ENCODE measurements around the gene CREB3L4.

The CREB3L4 gene

GRCh38 chr1:153984123-153984894, 16.6 kb downstream of the CREB3L4 start:
- POLR2A ChIA-PET, result interaction anchor here (0.7 kb wide), 1 partner anchor 192 kb away, joined by 3 read pairs; no protein-coding TSS in a partner anchor
- no peak for DNase-seq (ENCODE audit: low read depth, low spot score)
- CTCF ChIA-PET, result interaction anchor here (1.0 to 6.3 kb wide), 6 partner anchors 8 to 235 kb away, joined by 3 to 88 read pairs (median 16); partner anchors contain the start of genes DENND4B and JTB
- H3K4me3 ChIP-seq (ENCODE audit: low read depth, low read length), result peak overlapping the region; percentile 93
- TF ChIP-seq CTCF (IDR thresholded peaks at IDR 0.05; ENCODE audit: insufficient read depth, low read length, missing control alignments), result no peak

- POLR2A ChIA-PET, result interaction anchor here (0.7 to 1.6 kb wide), 7 partner anchors 8 to 202 kb away, joined by 3 to 5 read pairs (median 4); partner anchors contain the start of genes CREB3L4, DENND4B, GATAD2B and JTB
- peak overlapping the region; percentile 93 for H3K4me3 ChIP-seq (ENCODE audit: low read depth, low read length)
- CTCF ChIA-PET, result interaction anchor here (0.8 to 6.3 kb wide), 22 partner anchors 9 to 373 kb away, joined by 3 to 88 read pairs (median 12); partner anchors contain the start of genes CREB3L4, DENND4B, ILF2 and JTB
- peak; percentile 23 for DNase-seq (ENCODE audit: low read depth, low spot score)
- TF ChIP-seq CTCF (IDR thresholded peaks at IDR 0.05; ENCODE audit: insufficient read depth, low read length, missing control alignments), result no peak
Observed at GRCh38 chr1:153985341-153985912, 17.7 kb downstream of the CREB3L4 start.

GRCh38 chr1:153985941-153986761, 18.4 kb downstream of the CREB3L4 start, which contains the start of gene RAB13:
Gene RAB13 (minus strand): TSS chr1:153986339. CDS start chr1:153986236, 103 bp downstream.
- CTCF ChIA-PET, result interaction anchor here (0.6 to 6.3 kb wide), 63 partner anchors 9 to 634 kb away, joined by 3 to 88 read pairs (median 5); partner anchors contain the start of genes CHTOP, CREB3L4, CRTC2 and DENND4B
- POLR2A ChIA-PET, result interaction anchor here (0.7 to 1.6 kb wide), 9 partner anchors 9 to 203 kb away, joined by 3 to 5 read pairs (median 4); partner anchors contain the start of genes CREB3L4, DENND4B, GATAD2B and JTB
- no peak for TF ChIP-seq CTCF (IDR thresholded peaks at IDR 0.05; ENCODE audit: insufficient read depth, low read length, missing control alignments)
- H3K4me3 ChIP-seq (ENCODE audit: low read depth, low read length), result peak within 1 kb of the TSS; percentile 93
- DNase-seq (ENCODE audit: low read depth, low spot score), result peak; percentile 28

GRCh38 chr1:153987621-153988020, 19.9 kb downstream of the CREB3L4 start:
- CTCF ChIA-PET, result interaction anchor here (0.7 to 6.3 kb wide), 35 partner anchors 7 to 636 kb away, joined by 3 to 88 read pairs (median 9); partner anchors contain the start of genes CHTOP, CREB3L4, DENND4B and JTB
- POLR2A ChIA-PET, result interaction anchor here (0.8 to 1.3 kb wide), 2 partner anchors 27 to 29 kb away, joined by 3 read pairs; no protein-coding TSS in a partner anchor
- TF ChIP-seq CTCF (IDR thresholded peaks at IDR 0.05; ENCODE audit: insufficient read depth, low read length, missing control alignments), result no peak
- DNase-seq (ENCODE audit: low read depth, low spot score), result no peak
- H3K4me3 ChIP-seq (ENCODE audit: low read depth, low read length), result no peak overlapping the region

GRCh38 chr1:153990468-153991150, 22.9 kb downstream of the CREB3L4 start, which contains the start of gene RPS27:
Gene RPS27 (plus strand): TSS chr1:153990762. CDS start chr1:153990797, 35 bp downstream.
- TF ChIP-seq CTCF (IDR thresholded peaks at IDR 0.05; ENCODE audit: insufficient read depth, low read length, missing control alignments), result no peak
- peak; percentile 88 for DNase-seq (ENCODE audit: low read depth, low spot score)
- ChIA-PET POLR2A (interaction anchor here (0.6 to 2.8 kb wide), 29 partner anchors 9 to 363 kb away, joined by 3 to 42 read pairs (median 4); partner anchors contain the start of genes CREB3L4, CRTC2, DENND4B and ILF2), CTCF (interaction anchor here (0.6 to 2.5 kb wide), 7 partner anchors 10 to 314 kb away, joined by 3 to 10 read pairs (median 3); partner anchors contain the start of gene DENND4B)
- H3K4me3 ChIP-seq (ENCODE audit: low read depth, low read length), result peak within 1 kb of the TSS; percentile 69
